Posterior cingulate gyrus (tissue), 11 donors: Measurements from ENCODE around the gene OAS3.

Source experiments
- DNase-seq, 10 donors: peaks; one replicate each; pipeline versions ENCODE4 v3.0.0 to v3.0.0-alpha.2; 2020 to 2021; ENCODE audit warnings: mixed read lengths in 3 of 10
- intact Hi-C: fragments of 100-400 bp; cut with DNase I; formaldehyde crosslinking; loops from one replicate; pipeline ENCODE4 v1.15.1; 2023

Gene OAS3

GRCh38 chr12:113005762-113006161 lies 67.5 kb downstream of the OAS3 start:
- DNase-seq, result no peak
- intact Hi-C loops, result no loop called here

GRCh38 chr12:113006206-113006605 lies 67.9 kb downstream of the OAS3 start:
- intact Hi-C loops, result no loop called here
- no peak for DNase-seq

GRCh38 chr12:113006641-113007040 lies 68.4 kb downstream of the OAS3 start:
- intact Hi-C loops, result no loop called here
- no peak for DNase-seq

GRCh38 chr12:113007166-113007565 lies 68.9 kb downstream of the OAS3 start:
- DNase-seq, result no peak
- intact Hi-C loops, result no loop called here

- intact Hi-C loops, result no loop called here
Observed at GRCh38 chr12:113010701-113011100, 72.4 kb downstream of the OAS3 start.

GRCh38 chr12:113014565-113014964 lies 76.3 kb downstream of the OAS3 start:
- intact Hi-C loops, result no loop called here
- DNase-seq, result no peak

More at GRCh38 chr12:113010701-113011100, 72.4 kb downstream of the OAS3 start:
- DNase-seq, result no peak

GRCh38 chr12:113016796-113017195 lies 78.5 kb downstream of the OAS3 start:
- intact Hi-C loops, result no loop called here
- DNase-seq, result peak in 1 of 10 donors; percentile 4

GRCh38 chr12:113019025-113019424 lies 80.8 kb downstream of the OAS3 start:
- intact Hi-C loops, result no loop called here
- no peak for DNase-seq

- intact Hi-C loops, result no loop called here
Observed at GRCh38 chr12:113021500-113021899, 83.2 kb downstream of the OAS3 start.

More at GRCh38 chr12:113021500-113021899, 83.2 kb downstream of the OAS3 start:
- no peak for DNase-seq
